Measurements from ENCODE around the gene B3GALT6.

Gene B3GALT6

GRCh38 chr1:1202831-1203560 lies 29.0 kb upstream of the B3GALT6 start:
- no peak for DNase-seq

DNA sequence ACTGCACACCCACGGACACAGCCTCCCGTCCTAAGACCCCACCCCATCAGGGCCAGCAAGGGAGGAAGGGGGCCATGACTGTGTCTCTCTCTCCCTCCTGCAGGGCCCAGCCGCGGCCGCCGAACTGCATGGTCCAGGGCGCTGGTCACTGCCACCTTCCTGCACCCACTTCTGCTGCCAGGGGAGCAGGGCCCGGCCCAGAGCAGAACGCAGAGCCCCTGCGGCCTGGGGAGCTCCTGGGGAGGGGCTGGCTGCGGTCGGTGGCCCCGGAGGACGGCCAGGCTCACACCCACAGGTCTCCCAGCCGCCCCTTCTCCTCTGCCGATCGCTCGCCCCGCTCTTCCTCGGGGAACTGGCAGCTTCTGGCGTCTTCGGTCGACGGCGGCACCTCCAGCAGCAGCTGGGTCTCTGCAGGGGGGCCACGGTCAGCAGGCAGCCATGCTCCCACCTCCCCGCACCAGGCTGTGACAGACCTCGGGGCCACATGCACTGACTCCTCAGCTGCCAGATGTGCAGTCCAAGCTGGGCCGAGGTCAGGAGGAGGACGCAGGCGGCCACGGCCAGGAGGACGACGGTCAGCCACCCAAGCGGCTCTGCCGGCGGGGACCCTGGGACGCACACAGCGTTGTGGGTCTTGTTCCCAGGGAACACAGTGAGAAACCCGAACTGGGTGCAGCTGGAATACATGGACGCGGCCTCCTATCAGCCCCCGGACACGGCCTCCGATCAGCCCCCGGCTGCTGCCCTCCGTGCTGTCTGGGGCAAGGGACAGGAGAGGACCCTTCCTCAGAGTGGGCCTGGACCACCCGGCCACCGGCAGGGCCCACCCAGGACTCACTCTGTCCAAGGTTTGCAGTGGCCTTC lies 28.2 kb upstream of the B3GALT6 start:
- no peak for DNase-seq

GRCh38 chr1:1204425-1204920 lies 27.6 kb upstream of the B3GALT6 start:
- no peak for DNase-seq

GRCh38 chr1:1204998-1205768 lies 26.9 kb upstream of the B3GALT6 start:
- no peak for DNase-seq

DNA sequence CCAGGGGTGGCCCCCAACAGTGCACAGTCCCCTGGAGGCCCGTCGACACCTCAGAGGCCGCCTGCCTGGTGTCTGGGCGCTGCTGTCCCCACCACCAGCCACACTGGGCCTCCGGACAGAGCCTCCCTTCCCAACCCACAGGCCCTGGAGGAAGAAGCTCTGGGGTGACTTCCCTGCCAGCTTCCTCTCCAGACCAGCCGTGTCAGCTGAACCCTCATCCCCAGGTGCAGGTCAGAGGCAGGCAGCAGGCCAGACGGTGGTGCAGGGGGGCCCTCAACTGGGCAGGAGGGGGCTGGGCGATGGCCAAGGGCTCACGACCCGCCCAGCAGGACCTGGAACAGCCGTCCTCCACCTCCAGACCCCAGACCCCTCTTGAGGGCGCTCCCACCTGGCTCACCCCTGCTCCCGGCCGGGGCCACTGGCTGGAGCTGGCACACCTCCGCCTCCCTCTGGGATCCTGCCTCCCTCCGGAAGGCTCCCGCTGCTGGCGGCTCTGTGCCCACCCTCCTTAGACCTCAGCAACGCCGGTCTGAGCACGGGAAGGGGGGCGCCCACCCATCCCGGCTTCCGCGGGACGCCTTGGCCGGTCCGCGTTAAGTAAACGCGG lies 26.2 kb upstream of the B3GALT6 start:
- DNase-seq, result no peak

- DNase-seq, result no peak
These were observed 25.6 kb upstream of the B3GALT6 start, which contains the start of gene TNFRSF18 for GRCh38 chr1:1206376-1206965. TNFRSF18 (minus strand) TSS chr1:1206592; CDS start chr1:1206571, 21 bp downstream.

GRCh38 chr1:1206966-1207531 lies 25.0 kb upstream of the B3GALT6 start:
- no peak for DNase-seq

GRCh38 chr1:1207571-1207892 lies 24.5 kb upstream of the B3GALT6 start:
- no peak for DNase-seq

DNA sequence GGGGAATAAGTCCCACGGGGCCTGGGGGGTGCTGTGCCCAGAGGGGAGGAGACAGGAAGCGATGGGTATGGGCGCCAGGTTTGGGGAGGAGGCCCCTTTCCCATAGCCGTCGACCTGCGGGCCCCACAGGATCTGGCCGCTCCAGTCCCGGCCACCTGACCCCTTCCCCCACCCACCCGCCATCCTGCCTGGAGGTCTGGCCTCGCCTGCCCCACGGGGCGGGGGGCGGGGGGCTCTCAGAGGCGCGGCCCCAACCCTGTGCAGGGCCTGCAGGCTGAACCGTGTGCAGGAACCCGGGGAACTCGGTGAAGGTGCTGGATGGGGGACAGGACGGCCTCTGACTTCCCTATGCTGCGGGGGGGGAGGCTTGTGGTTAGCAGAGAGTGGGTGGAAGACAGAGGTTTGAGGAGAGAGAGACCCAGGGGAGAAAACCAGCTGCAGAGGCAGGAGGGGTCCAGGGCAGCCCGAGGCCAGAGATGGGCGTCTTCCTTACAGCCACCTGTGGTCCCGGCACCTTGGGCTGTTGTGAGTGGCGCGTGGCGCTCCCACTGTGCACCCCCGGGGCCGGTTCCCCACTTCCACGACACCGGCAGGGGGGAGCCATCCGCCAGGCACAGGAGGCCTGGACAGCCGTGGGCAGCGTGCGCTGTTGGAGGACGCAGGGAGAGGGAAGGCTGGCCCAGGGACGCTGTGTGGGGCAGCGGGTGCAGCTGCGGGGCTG lies 23.2 kb upstream of the B3GALT6 start:
- no peak for DNase-seq

DNA sequence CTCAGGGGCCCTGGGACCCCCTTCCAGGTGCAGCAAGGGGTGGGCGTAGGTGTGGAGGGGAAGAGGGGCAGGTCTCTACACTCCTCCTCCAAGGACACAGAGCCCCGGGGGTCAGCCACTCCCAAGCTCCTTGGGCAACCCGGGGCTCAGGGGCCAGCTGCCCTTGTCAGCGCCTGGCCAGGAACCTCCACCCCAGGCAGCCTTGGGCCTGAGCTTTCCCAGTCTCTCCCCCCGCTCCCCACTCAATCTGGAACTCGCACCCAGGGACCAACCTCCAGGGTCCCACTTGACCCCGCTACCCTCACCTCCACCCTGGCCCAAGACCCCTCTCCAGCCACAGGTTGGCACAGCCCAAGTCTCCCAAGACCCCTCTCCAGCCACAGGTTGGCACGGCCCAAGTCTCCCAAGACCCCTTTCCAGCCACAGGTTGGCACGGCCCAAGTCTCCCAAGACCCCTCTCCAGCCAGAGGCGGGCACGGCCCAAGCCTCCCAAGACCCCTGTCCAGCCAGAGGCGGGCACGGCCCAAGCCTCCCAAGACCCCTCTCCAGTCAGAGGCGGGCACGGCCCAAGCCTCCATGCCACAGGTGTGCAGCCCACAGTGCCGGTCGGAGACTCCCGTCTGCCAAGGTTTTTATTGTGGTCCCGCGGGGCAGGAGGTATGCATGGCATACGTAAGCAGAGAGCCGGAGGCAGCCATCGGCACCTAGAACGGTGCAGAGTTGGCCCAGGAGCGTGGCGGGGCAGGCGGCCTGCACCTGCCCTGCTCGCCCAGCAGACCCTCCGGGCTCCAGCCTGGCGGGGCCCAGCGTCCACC lies 21.1 kb upstream of the B3GALT6 start:
- no peak for DNase-seq

DNA sequence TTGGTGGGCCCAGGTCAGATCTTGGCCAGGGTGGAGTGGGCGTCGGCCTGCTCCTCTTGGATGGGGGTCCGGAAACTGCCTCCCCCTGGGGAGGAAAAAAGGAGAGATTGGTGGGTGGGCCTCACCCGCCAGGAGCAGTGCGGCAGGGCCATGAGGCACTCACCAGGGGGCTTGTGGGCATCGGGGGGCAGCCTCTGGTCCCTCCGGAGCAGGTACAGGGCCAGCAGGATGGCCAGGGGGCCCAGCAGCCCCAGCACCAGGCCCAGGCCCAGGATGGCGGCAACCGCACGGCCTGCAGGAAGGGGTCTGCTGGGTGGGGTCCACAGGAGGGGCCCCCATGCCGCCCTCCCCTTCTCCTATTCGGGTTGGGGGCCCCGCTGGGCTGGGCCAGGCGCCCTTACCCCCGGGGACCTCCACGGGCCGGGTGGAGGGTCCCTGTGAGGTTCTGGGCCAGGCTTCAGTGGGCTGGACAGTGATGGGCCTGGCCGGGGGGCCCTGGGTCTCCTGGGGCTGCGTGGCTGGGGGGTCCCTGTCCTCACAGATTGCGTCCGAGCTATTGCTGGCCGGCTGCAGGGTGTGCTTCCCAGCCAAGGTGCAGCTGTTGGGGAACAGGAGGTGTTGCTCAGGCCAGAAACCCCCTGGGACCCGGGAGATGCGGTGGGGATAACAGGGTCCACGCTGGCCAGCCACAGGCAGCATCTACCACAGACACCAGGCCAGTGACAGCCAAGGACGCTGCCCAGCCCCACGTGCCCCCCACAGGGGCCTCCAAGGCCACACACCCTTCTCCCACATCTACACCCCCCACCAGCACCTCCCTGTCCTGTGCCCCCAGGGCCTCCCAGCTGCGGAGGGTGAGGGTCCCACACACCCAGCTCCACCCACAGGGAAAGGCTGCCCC lies 20.2 kb upstream of the B3GALT6 start:
- no peak for DNase-seq

DNA sequence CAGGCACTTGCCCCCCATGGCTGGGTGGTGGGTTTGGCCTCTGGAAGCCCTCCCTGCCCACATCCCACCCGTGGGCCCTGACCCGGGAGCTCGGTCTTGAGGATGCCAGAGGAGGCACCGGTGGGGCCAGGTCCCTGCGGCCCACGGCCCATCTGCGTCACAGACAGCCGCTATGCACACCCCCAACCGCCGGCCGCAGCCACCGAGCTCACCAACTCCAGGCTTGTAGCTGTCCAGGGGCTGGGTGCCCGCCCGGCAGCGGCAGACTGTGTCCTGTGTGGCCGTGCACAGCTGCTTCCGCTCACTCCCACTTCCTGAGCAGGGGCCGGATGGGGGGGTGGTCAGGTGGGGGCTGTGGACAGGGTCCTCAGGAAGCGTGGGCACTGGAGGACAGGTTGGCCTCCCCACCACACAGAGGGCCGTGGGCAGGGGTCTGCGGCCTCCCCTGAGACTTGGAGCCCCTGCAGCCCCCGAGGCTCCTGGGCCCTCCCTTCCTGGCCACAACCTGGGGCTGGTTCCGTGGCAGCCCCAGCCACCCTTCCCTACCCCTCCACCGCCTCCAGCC lies 19.2 kb upstream of the B3GALT6 start:
- DNase-seq, result no peak

DNA sequence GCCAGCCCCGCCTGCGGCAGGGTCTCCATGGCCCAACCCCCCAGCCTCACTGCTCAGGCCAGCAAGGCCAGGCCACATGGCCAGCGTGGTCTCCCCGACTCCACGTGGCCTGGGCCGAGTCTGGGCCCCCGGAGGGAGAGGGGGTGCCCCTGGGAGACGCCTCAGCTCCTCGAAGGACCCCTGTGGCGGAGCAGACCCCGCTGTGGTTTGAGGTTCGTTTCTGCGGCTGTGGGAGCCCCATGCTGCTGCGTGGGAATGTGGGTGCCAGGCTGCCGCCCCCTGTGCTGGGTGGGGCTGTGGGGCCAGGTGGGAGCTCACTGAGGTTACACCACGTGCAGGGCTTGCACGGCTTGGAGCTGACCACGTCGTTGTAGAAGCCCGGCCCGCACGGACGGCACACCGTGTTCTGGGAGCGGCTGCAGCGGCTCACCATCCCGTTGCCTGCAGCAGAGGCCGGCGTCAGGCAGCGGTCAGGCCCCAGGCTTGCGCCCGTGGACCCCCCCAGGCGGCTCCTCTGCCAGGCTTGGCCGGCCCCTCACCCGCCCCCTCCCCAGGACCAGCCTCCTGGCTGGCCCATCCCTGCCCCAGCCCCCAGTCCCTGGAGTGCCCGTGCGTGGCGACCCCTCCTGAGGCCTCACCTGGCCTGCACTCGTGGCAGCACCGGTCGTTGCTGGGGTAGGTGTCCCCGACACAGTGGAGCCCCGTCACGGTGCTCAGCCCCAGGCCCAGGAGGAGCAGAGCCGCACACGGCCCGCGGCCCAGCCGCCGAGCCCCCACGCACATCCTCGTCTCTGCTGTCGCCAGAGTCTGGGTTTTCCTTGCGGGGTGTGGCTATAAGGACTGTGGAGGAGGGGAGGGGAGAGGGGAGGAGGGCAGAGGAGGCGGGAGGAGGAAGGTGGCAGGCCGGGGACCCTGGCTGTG lies 18.4 kb upstream of the B3GALT6 start, which contains the start of gene TNFRSF4:
TSS of gene TNFRSF4 (minus strand) at position 809 of the 921 bp plus-strand sequence. CDS start at position 783, 26 bp downstream.
- DNase-seq, result no peak

- no peak for DNase-seq
These were observed 16.9 kb upstream of the B3GALT6 start for GRCh38 chr1:1215080-1215676.

DNA sequence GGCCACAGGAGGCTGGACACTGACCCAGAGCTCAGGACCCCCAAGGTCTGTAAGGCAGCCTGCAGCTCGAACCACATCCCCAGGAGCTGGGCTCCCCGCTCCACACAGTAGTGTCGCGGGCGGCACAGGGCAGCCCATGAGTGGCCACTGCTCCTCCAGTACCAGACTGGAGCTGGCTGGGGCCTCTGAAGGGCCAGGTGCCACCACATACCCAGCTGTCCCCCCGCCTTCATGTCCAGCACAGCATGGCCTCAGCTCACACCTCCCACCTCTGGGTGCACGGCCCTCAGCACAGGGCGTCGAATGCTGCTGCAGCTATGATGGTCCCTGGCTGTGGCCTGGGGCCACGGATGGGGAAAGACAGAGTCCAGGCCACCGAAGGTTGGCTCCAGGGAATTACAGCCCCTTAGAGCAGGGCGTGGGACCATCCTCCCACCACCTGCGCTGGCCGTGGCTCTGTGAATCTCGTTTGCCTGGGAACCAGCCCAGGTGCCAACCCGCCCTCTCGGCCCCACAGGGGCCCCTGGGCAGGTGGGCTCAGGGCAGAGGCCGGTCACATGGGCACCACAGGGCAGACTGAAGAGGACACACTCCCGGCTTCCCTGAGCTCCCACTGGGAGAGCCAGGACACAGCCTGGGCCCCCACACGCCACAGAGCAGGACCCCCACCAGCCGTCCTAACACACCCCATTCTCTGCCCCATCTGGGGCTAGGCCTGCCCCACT lies 16.0 kb upstream of the B3GALT6 start:
- DNase-seq, result no peak

- DNase-seq, result no peak
These were observed 15.0 kb upstream of the B3GALT6 start for GRCh38 chr1:1216770-1217620.
